Stimulated activated CD4-positive, alpha-beta T cell treated with anti-CD3 and anti-CD28 coated beads, TNF-alpha, amount 100 ng/mL, for 24 hours (primary cell): ENCODE measurements around the gene TRPM5.

Experiments
- DNase-seq, 3 experiments: peaks; one replicate each; pipeline ENCODE4 v3.0.0-alpha.2; 2020; ENCODE audit warnings: low read depth in 3 of 3

Gene TRPM5

GRCh38 chr11:2458321-2458720 is 14.0 kb upstream of the TRPM5 start:
- no peak for DNase-seq

GRCh38 chr11:2453436-2453835 is 9.1 kb upstream of the TRPM5 start:
- DNase-seq, result no peak

- DNase-seq, result no peak
Observed at GRCh38 chr11:2452321-2453012, 8.2 kb upstream of the TRPM5 start.

GRCh38 chr11:2451916-2452315 is 7.6 kb upstream of the TRPM5 start:
- no peak for DNase-seq

- DNase-seq, result no peak
Observed at GRCh38 chr11:2451336-2451735, 7.0 kb upstream of the TRPM5 start.

GRCh38 chr11:2450321-2451041 is 6.2 kb upstream of the TRPM5 start:
- DNase-seq, result no peak

- no peak for DNase-seq
Observed at GRCh38 chr11:2449548-2450320, 5.4 kb upstream of the TRPM5 start.

GRCh38 chr11:2448661-2449547 is 4.6 kb upstream of the TRPM5 start:
- no peak for DNase-seq

GRCh38 chr11:2447951-2448650 is 3.8 kb upstream of the TRPM5 start:
- DNase-seq, result no peak

- DNase-seq, result no peak
Observed at GRCh38 chr11:2447253-2447950, 3.1 kb upstream of the TRPM5 start.

- no peak for DNase-seq
Observed at GRCh38 chr11:2446590-2447252, 2.4 kb upstream of the TRPM5 start.

GRCh38 chr11:2445746-2446551 is 1.6 kb upstream of the TRPM5 start:
- DNase-seq, result no peak

- DNase-seq, result peak in 2 of 3 experiments; percentile 18 to 67
Observed at GRCh38 chr11:2444821-2445745, 769 bp upstream of the TRPM5 start, which contains the start of gene KCNQ1. Gene KCNQ1 (plus strand): TSS chr11:2445008. CDS start chr11:2445099, 91 bp downstream.

- DNase-seq, result no peak
Observed at GRCh38 chr11:2443406-2443805, 908 bp downstream of the TRPM5 start.

GRCh38 chr11:2442589-2442988 is 1.7 kb downstream of the TRPM5 start:
- no peak for DNase-seq

- DNase-seq, result no peak
Observed at GRCh38 chr11:2441171-2441570, 3.1 kb downstream of the TRPM5 start.

GRCh38 chr11:2440646-2441045 is 3.7 kb downstream of the TRPM5 start:
- DNase-seq, result no peak

- DNase-seq, result no peak
Observed at GRCh38 chr11:2439820-2440219, 4.5 kb downstream of the TRPM5 start.
